Measurements from ENCODE around the gene CLDN24. TPM values are rescaled to one million over a fixed set of nuclear protein-coding genes. Genes with fewer than 3 reads are reported as not detected.

Gene CLDN24
- polyA plus RNA-seq, 1 of the 3 experiments (the other 2 are of a cell fraction), result not detected

DNA sequence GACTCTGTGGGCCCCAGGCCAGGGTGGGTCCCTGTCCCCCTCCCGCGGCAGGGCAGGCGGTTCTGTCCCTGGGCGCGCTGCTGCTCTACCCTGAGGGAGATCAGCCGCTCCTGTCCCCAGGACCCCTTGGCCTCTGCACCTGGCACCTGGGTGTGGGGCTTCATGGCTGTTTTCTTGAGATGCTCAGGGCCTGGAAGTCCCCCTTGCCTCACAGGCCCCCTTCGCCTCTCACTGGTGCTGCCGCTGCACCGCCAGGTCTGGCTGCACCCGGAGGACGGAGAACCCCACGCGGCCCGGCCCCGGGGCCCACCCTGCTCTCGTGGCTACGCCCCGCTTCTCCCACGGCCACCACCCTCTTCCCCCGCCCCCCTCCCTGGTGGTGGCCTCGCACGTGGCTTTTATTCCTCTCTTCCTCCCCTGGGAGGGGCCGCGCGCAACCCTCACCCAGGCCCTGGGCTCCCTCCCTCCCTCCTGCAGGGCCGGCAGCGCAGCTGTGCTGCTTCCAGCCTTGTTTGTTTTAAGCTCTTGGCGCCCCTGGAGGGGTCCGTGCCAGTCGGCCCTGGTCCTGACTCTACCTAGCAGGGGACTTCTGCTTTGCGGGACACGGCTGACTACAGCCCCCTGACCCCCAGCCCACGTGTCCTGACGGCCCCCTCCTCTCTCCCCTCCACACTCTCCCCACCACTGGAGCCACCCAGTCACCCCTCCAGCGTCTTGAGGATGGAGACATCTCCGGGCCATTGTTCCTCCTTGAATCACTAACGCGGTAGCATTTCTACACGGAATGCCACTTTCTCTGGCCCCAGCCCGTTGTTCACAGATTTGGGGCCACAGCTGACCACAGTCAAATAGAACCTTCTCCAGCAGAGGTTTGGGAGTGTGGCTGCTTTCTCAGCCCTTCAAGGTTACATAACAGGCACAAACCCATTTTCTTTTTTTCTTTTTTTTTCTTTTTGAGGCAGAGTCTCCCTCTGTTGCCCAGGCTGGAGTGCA, 20.6 kb upstream of the CLDN24 start:
- H3K27ac ChIP-seq (ENCODE audit: low read depth in 2 of 2, low read length in 1 of 2), result no peak overlapping the region
- H3K9ac ChIP-seq, result no peak overlapping the region
- peaks cover 6% of the 10 kb centered on the region for H3F3A ChIP-seq (replicated peaks; ENCODE audit: insufficient read depth)
- H3K9me3 ChIP-seq, result no peaks in the 10 kb centered on the region
- TF ChIP-seq SMC3 (IDR thresholded peaks at IDR 0.05; ENCODE audit: low read depth, low read length) (no peak), ELF1 (IDR thresholded peaks at IDR 0.05) (no peak), FOXM1 (IDR thresholded peaks at IDR 0.05; ENCODE audit: low read depth) (no peak), MXI1 (IDR thresholded peaks at IDR 0.05; ENCODE audit: low read depth, low read length) (no peak), RCOR1 (IDR thresholded peaks at IDR 0.05; ENCODE audit: low read length) (no peak), NRF1 (IDR thresholded peaks at IDR 0.05; ENCODE audit: low read depth, low read length) (no peak), NFIC (IDR thresholded peaks at IDR 0.05; ENCODE audit: borderline replicate concordance) (no peak), SIN3A (IDR thresholded peaks at IDR 0.05; ENCODE audit: borderline replicate concordance, low read depth, low read length) (no peak), FOXJ3 (CRISPR knock-in tag; IDR thresholded peaks at IDR 0.05) (no peak), EZH2phosphoT487 (IDR thresholded peaks at IDR 0.05; ENCODE audit: borderline replicate concordance, low read depth) (no peak), TAF1 (IDR thresholded peaks at IDR 0.05; ENCODE audit: borderline replicate concordance, low read depth, low read length) (no peak), RFX5 (IDR thresholded peaks at IDR 0.05; ENCODE audit: low read length) (no peak), GATA2 (CRISPR knock-in tag; IDR thresholded peaks at IDR 0.05) (no peak)
- TF ChIP-seq, protein P1, sequence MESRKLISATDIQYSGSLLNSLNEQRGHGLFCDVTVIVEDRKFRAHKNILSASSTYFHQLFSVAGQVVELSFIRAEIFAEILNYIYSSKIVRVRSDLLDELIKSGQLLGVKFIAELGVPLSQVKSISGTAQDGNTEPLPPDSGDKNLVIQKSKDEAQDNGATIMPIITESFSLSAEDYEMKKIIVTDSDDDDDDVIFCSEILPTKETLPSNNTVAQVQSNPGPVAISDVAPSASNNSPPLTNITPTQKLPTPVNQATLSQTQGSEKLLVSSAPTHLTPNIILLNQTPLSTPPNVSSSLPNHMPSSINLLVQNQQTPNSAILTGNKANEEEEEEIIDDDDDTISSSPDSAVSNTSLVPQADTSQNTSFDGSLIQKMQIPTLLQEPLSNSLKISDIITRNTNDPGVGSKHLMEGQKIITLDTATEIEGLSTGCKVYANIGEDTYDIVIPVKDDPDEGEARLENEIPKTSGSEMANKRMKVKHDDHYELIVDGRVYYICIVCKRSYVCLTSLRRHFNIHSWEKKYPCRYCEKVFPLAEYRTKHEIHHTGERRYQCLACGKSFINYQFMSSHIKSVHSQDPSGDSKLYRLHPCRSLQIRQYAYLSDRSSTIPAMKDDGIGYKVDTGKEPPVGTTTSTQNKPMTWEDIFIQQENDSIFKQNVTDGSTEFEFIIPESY (IDR thresholded peaks at IDR 0.05; ENCODE audit: borderline replicate concordance, low read depth), result no peak
- TF ChIP-seq, protein P2, sequence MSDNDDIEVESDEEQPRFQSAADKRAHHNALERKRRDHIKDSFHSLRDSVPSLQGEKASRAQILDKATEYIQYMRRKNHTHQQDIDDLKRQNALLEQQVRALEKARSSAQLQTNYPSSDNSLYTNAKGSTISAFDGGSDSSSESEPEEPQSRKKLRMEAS (IDR thresholded peaks at IDR 0.05; ENCODE audit: low read depth), result no peak
- TF ChIP-seq, protein P3, sequence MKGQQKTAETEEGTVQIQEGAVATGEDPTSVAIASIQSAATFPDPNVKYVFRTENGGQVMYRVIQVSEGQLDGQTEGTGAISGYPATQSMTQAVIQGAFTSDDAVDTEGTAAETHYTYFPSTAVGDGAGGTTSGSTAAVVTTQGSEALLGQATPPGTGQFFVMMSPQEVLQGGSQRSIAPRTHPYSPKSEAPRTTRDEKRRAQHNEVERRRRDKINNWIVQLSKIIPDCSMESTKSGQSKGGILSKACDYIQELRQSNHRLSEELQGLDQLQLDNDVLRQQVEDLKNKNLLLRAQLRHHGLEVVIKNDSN (IDR thresholded peaks at IDR 0.05; ENCODE audit: borderline replicate concordance, low read depth), result no peak
- TF ChIP-seq, protein P4, sequence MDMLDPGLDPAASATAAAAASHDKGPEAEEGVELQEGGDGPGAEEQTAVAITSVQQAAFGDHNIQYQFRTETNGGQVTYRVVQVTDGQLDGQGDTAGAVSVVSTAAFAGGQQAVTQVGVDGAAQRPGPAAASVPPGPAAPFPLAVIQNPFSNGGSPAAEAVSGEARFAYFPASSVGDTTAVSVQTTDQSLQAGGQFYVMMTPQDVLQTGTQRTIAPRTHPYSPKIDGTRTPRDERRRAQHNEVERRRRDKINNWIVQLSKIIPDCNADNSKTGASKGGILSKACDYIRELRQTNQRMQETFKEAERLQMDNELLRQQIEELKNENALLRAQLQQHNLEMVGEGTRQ (IDR thresholded peaks at IDR 0.05; ENCODE audit: borderline replicate concordance, low read depth, low read length), result no peak
- TF ChIP-seq, protein P5, sequence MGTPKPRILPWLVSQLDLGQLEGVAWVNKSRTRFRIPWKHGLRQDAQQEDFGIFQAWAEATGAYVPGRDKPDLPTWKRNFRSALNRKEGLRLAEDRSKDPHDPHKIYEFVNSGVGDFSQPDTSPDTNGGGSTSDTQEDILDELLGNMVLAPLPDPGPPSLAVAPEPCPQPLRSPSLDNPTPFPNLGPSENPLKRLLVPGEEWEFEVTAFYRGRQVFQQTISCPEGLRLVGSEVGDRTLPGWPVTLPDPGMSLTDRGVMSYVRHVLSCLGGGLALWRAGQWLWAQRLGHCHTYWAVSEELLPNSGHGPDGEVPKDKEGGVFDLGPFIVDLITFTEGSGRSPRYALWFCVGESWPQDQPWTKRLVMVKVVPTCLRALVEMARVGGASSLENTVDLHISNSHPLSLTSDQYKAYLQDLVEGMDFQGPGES (IDR thresholded peaks at IDR 0.05; ENCODE audit: low read depth, low read length), result no peak
- H3K4me1 ChIP-seq (ENCODE audit: control insufficient read depth in 1 of 2, insufficient read depth in 2 of 2, low read depth in 1 of 2, low read length in 1 of 2), result no peaks in the 10 kb centered on the region
- no peaks in the 10 kb centered on the region for H3K36me3 ChIP-seq (replicated peaks in 1 of 2; ENCODE audit: control insufficient read depth in 1 of 2, insufficient read depth in 2 of 2, low read length in 1 of 2)
- H3K9me2 ChIP-seq, result no peaks in the 10 kb centered on the region
- ChIA-PET POLR2A (no interaction called here), CTCF (no interaction called here)
- WGBS (ENCODE audit: low lambda C conversion rate), result 85% methylated on average over 34 of the region's 40 CpGs
- H2AFZ ChIP-seq (ENCODE audit: low read depth), result no peak overlapping the region
- no peaks in the 10 kb centered on the region for H3K79me2 ChIP-seq (ENCODE audit: insufficient read depth)
- H4K20me1 ChIP-seq (ENCODE audit: insufficient read depth), result no peaks in the 10 kb centered on the region
- H3K27me3 ChIP-seq (ENCODE audit: insufficient read depth), result no peaks in the 10 kb centered on the region
- DNase-seq, result peak; percentile 48
- no peak overlapping the region for H3K4me2 ChIP-seq
- no peak overlapping the region for H3K4me3 ChIP-seq (ENCODE audit: low read depth in 2 of 2, low read length in 1 of 2)
